GM12891 (cell line): ENCODE measurements around the gene NPBWR2.

Experiments
- PAX5 ChIP-seq: IDR thresholded peaks from 2 replicates; pipeline ENCODE4 v1.6.1; 2011; ENCODE audit warnings: low read length, moderate library complexity, mild to moderate bottlenecking; ENCODE audit not compliant: insufficient read depth, severe bottlenecking
- POLR2A ChIP-seq: IDR thresholded peaks from 2 replicates; pipeline ENCODE4 v1.6.1; 2011; ENCODE audit warnings: low read depth, low read length, control low read depth
- POLR2AphosphoS5 ChIP-seq: IDR thresholded peaks from 2 replicates; pipeline ENCODE4 v1.6.1; 2011; ENCODE audit warnings: low read depth, low read length, control low read depth
- TAF1 ChIP-seq: IDR thresholded peaks from 2 replicates; pipeline ENCODE4 v1.6.1; 2011; ENCODE audit warnings: low read depth, low read length, control low read depth

DNA sequence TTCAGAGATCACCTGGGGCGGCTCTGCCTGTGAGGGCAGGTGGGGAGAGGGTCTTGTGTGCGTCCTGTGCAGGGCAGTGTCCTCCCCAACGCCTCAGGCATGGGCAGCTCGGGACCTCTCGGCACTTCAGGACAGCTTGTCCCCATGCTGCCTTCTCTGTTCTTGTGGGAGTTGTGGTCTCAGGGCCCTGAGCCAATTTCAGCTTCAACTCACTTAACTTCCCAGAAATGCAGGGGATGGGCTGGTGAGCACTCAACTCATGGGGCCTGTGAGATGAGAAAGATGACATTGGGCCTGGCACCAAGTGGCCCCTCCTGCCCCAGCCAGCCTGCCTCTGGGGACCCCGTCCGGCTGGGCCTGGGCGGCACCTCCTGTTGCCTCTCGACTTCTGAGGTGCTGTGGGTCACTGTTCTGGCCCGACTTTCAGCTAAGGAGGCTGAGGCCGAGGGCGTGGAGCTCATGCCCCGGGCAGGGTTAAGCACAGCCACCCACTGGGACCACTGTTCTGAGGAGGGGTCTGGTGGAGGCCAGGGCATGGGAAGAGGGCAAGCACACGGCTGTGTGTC, 34.8 kb downstream of the NPBWR2 start:
- TF ChIP-seq POLR2AphosphoS5 (no peak), POLR2A (no peak), TAF1 (no peak), PAX5 (no peak)
